Urinary bladder (tissue), 4 donors: ENCODE measurements around the gene CEP19. TPM values are rescaled to one million over a fixed set of nuclear protein-coding genes. Genes with fewer than 3 reads are reported as not detected.

Experiments used
- DNase-seq: peaks from one replicate; pipeline ENCODE4 v3.0.0-alpha.2; 2015; ENCODE audit errors: extremely low spot score
- H3K27ac ChIP-seq: one replicate; pipeline ENCODE4 v1.5.1; 2013; ENCODE audit warnings: low read depth, mild to moderate bottlenecking, moderate library complexity
- H3K36me3 ChIP-seq: one replicate; pipeline ENCODE4 v1.6.1; 2013; ENCODE audit warnings: mild to moderate bottlenecking, moderate library complexity; ENCODE audit not compliant: insufficient read depth
- H3K4me1 ChIP-seq: one replicate; pipeline ENCODE4 v1.6.1; 2013; ENCODE audit warnings: mild to moderate bottlenecking, moderate library complexity; ENCODE audit not compliant: insufficient read depth
- H3K4me3 ChIP-seq: one replicate; pipeline ENCODE4 v1.5.1; 2013; ENCODE audit warnings: low read depth, low read length
- WGBS: extraction: QIAGEN DNeasy Blood & Tissue Kit; methylation state at CpG from one replicate; pipeline ENCODE4 v1.1.7; 2013; 5-methylcytosine and 5-hydroxymethylcytosine counted together
- polyA plus RNA-seq: library from polyadenylated mRNA; stranded (reverse); fragments of 200-250 nt; gene quantifications from one replicate; pipeline ENCODE4 v1.2.3, GENCODE V29; 2013
- total RNA-seq: library from RNA; depleted of rRNA; stranded (reverse); fragments of >200 nt; gene quantifications from one replicate; pipeline ENCODE4 v1.2.3, GENCODE V29; 2014
- donor health status: healthy with polysubstance abuse.
- donor health status: healthy.

Gene CEP19
- total and polyA plus RNA-seq, 2 donors: 1.2 to 3.8 TPM

DNA sequence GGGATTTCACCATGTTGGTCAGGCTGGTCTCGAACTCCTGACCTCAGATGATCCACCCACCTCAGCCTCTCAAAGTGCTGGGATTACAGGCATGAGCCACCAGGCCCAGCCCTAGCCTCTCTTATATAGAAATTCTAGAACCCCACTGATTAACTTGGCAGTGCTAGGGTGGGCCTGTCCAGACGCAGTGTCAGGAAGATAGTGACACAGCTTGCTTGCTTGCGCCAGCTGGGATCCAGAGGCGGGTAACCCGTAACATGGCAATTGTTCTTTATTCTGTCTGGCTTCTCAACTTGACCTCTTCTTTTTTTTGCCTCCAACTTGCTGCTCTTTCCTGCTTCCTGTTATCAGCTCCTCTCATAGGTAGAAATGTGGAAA, 16.2 kb downstream of the CEP19 start:
- DNase-seq: no peak
- WGBS: 81% methylated on average over 5 of the region's 5 CpGs

DNA sequence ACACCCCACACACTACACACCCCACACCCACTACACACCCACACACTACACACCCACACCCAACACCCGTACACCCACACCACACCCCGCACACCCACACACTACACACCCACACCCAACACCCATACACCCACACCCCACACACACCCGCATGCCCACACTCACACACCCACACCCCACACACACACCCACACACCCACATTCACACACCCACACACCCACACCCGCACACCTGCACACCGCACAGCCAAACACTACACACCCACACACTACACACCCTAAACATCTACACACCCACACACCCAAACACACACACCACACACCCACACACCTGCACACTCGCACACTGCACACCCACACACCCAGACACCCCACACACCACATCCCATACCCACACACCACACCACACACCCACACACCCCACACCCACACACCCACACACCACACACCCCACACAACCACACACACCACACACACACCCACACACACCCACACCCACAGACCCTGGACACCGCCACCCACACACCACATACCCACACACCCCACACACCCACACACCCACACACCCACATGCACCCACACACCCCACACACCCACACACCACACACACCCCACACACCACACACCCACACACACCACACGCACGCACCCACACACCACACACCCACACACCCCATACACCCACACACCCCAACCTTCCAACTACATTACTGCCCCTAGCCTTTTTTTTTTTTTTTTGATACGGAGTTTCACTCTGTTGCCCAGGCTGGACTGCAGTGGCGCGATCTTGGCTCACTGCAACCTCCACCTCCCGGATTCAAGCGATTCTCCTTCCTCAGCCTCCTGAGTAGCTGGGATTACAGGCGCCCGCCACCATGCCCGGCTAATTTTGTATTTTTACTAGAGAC, 16.9 kb downstream of the CEP19 start:
- Histone ChIP-seq H3K36me3 (no peaks in the 10 kb centered on the region), H3K4me1 (no peaks in the 10 kb centered on the region), H3K4me3 (no peak overlapping the region), H3K27ac (no peak overlapping the region)
- 93% methylated on average over 17 of the region's 17 CpGs for WGBS
- no peak for DNase-seq

More for the DNA sequence above, 16.2 kb downstream of the CEP19 start:
- H3K36me3 ChIP-seq: no peaks in the 10 kb centered on the region
- no peaks in the 10 kb centered on the region for H3K4me1 ChIP-seq
- no peak overlapping the region for H3K4me3 ChIP-seq
- H3K27ac ChIP-seq: no peak overlapping the region

DNA sequence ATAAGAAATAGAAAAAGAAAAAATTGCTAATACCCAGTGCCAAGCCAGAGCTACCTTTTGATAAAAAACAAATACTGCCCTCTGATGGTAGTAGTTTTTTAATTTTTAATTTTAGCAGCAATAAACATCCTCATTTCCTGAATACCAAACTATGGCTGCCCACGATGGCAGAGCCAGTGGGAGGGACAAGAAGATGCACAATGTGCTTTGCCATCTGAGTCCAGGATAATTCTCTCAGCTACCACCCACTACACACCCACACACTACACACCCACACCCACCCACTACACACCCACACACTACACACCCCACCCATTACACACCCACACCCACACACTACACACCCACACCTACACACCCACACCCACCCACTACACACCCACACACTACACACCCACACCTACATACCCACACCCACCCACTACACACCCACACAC, 17.8 kb downstream of the CEP19 start:
- Histone ChIP-seq H3K4me3 (no peak overlapping the region), H3K36me3 (no peaks in the 10 kb centered on the region), H3K27ac (no peak overlapping the region), H3K4me1 (no peaks in the 10 kb centered on the region)
- WGBS: 0% methylated on average over 1 of the region's 1 CpG
- DNase-seq: no peak

DNA sequence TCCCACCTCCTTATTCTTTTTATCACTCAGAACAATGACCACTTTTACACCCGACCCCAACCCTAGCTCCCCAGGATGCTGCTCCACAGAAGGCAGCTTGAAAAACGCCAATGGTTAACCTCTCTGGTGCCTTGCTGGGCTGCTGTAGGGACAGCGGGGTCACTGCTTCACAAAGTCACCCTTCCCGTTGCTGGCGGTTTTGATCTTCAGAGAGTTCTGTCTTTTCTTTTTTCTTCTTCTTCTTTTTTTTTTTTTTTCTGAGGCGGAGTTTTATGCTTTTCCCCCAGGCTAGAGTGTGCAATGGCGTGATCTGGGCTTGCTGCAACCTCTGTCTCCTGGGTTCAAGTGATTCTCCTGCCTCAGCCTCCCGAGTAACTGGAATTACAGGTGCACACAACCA, 20.7 kb downstream of the CEP19 start:
- Histone ChIP-seq H3K4me3 (no peak overlapping the region), H3K36me3 (no peaks in the 10 kb centered on the region), H3K4me1 (no peaks in the 10 kb centered on the region), H3K27ac (no peak overlapping the region)
- WGBS: 75% methylated on average over 8 of the region's 8 CpGs
- DNase-seq: no peak

DNA sequence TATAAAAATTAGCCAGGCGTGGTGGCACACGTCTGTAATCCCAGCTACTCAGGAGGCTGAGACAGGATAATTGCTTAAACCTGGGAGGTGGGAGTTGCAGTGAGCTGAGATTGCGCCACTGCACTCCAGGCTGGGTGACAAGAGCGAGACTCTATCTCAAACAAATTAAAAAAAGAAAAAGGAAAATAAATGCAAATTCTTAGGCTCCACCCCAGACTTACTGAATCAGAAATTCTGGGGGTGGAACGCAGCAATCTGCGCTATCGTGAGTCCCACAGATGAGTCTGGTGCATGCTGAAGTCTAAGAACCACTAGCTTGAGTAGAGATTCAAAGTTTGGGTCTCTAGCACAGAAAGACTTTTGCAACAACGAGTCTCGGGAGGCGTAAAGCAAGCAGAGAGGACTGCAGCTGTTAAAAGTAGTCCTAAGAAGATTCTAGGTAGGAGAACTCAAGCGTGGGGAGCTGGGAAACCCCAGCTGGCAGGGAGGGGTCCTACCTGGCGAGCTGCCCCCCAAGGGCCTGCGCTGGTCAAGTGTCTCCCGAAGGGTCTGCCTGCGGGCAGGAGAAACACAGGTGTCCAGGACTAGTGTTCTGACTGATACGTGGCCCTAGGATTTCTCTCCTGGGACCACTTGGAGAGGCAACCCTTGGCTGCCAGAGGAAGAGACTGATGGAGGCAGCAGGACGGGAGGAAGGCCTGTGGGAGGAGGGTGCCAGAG, 21.9 kb downstream of the CEP19 start:
- Histone ChIP-seq H3K4me1 (no peaks in the 10 kb centered on the region), H3K4me3 (no peak overlapping the region), H3K27ac (no peak overlapping the region), H3K36me3 (no peaks in the 10 kb centered on the region)
- 89% methylated on average over 17 of the region's 17 CpGs for WGBS
- DNase-seq: no peak

DNA sequence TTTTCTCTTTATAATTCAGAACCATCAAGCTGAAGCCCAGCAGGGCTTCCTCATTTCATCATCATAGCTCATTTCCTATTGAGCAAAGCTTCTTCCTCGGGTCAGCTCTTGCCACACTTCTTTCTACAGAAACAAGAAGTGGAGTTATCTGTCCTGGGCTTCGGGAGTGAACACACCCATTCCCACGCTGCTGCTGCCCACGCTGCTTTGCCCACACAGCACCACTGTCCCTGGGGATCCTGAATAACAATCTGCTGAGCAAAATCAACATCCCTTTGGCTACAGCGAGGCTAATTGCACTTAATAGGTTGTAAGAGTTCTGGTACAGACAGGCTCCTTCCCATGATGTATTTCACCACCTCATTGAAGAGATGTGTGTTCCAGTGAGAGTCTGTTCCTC, 23.7 kb downstream of the CEP19 start:
- Histone ChIP-seq H3K27ac (no peak overlapping the region), H3K4me3 (no peak overlapping the region), H3K4me1 (no peaks in the 10 kb centered on the region), H3K36me3 (no peaks in the 10 kb centered on the region)
- DNase-seq: no peak
- WGBS: 44% methylated on average over 5 of the region's 5 CpGs

DNA sequence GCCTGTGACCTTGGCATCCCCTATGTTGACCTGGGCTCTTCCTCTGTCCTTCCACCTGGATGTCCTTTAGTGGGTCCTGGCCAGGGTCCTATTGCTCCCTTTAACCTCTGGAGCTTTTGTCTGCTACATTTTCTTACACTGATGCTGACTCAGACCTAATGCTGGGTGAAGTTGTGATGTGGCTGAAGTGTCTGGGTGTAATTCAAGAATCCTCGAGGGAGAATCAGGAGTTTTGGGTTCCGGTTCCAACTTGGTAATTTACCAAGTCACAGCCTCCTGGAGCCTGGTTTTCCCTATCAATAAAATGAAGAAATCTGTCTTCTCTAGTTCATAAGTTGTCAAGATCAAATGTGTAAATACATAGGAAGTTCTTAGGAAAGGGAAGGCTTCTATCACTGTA, 25.6 kb downstream of the CEP19 start:
- no peak for DNase-seq
- 70% methylated on average over 2 of the region's 2 CpGs for WGBS
- Histone ChIP-seq H3K27ac (no peak overlapping the region), H3K4me1 (no peaks in the 10 kb centered on the region), H3K4me3 (no peak overlapping the region), H3K36me3 (no peaks in the 10 kb centered on the region)

DNA sequence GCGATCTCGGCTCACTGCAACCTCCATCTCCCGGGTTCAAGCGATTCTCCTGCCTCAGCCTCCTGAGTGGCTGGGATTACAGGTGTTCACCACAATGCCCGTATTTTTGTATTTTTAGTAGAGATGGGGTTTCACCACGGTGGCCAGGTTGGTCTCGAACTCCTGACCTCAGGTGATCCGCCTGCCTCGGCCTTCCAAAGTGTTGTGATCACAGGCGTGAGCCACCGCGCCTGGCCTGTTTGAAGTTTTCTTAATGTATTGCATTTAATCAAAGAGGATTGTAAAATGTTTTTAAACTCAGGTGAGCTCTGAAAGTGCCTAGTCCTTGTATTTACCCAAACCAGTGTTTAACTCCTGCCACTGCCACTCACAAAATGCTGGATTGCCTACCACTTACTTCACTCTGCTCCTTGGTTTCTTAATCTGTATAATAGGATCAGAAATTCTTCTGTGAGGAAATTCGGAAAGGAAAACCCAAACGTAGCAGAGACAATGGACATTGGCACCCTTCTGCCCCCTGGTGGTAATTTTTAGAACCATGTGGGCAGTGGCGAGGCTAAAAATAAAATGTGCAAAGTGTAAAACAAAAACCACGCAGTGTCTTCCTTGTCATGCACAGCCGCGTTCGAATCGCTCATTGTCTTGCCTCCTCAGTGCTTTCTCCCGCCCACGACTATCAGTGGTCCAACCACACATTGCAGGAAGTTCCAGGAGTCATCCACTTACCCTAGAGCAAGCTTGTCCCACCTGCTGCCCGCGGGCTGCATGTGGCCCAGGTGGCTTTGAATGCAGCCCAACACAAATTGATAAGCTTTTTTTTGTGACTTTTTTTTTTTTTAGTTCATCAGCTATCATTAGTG, 27.3 kb downstream of the CEP19 start:
- Histone ChIP-seq H3K36me3 (no peaks in the 10 kb centered on the region), H3K27ac (no peak overlapping the region), H3K4me3 (no peak overlapping the region), H3K4me1 (no peaks in the 10 kb centered on the region)
- 41% methylated on average over 24 of the region's 24 CpGs for WGBS
- DNase-seq: no peak

DNA sequence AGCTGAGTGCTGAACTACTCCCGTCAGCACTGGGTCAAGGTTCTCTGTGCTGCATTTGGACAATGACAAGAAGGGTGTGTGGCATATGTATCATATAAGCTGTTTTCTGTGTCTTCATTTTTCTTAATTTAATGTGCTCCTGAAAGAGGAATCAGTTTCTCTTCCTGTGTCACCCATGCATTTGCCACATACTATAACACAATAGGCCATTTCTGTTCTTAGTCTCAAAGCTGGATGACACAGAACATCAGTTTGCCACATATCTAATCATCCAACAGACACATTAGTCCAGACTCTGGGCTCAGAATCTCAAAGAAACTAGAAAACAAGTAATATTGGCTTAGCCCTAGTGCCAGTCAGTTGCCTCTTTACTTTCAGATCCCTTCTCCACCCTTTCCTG, 34.1 kb downstream of the CEP19 start:
- Histone ChIP-seq H3K36me3 (no peaks in the 10 kb centered on the region), H3K27ac (no peak overlapping the region), H3K4me3 (no peak overlapping the region), H3K4me1 (no peaks in the 10 kb centered on the region)
- WGBS: 68% methylated on average over 1 of the region's 1 CpG
- no peak for DNase-seq

DNA sequence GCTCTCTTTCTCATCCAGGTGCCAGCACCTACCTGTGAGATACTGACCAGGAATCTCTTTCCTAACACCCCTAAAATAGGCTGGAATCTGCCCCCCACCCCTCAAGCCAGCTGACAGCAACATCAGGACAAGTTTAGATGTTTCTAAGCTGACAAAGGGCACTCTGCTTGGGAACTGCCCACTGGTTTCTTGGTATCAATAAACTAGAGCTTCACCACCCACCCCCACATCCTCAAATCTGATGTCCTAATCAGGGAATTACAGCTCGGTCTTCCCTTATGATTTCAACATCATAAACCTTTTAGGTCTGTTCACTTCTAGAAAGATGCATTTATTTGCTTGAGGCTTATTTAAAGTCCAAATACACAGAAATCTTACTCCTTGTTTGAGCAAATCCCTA, 34.7 kb downstream of the CEP19 start:
- Histone ChIP-seq H3K4me3 (no peak overlapping the region), H3K27ac (no peak overlapping the region), H3K4me1 (no peaks in the 10 kb centered on the region), H3K36me3 (no peaks in the 10 kb centered on the region)
- 56% methylated on average over 1 of the region's 1 CpG for WGBS
- DNase-seq: no peak

DNA sequence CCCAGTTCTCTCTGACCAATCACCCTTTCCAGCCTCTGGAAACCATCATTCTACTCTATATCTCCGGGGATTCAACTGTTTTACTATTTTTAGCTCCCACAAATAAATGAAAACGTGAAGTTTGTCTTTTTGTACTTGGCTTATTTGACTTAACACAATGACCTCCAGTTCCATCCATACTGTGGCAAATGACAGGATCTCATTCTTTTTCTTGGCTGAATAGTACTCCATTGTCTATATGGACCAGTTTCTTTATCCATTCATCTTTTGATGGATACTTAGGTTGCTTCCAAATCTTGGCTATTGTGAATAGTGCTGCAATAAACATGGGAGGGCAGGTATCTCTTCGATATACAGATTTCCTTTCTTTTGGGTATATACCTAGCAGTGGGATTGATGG, 38.4 kb downstream of the CEP19 start:
- no peak for DNase-seq
- 80% methylated on average over 3 of the region's 3 CpGs for WGBS
- no peaks in the 10 kb centered on the region for H3K36me3 ChIP-seq

DNA sequence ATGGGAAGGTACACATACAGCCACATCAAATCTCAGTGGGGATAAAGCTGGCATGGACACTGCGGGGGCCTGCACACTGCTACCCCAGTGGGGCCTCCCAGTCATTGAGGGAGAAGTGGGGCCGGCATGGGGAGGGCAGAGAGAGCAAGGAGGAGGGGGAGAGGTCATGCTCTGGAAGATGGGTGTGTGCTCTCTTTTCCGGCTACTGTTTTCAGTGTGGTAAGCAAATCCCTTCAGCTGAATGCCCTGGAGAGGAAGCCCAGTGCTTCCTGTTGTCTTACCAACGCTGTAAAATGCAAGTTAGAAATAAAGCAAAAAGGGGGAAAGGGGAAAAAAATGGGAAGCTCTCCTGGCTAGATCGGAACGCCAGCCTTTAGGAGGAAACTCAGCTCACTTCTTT, 41.7 kb downstream of the CEP19 start:
- 39% methylated on average over 6 of the region's 6 CpGs for WGBS
- Histone ChIP-seq H3K27ac (no peak overlapping the region), H3K4me1 (no peaks in the 10 kb centered on the region), H3K4me3 (no peak overlapping the region), H3K36me3 (no peaks in the 10 kb centered on the region)
- no peak for DNase-seq

More for the DNA sequence above, 38.4 kb downstream of the CEP19 start:
- no peaks in the 10 kb centered on the region for H3K4me1 ChIP-seq
- H3K27ac ChIP-seq: no peak overlapping the region
- H3K4me3 ChIP-seq: no peak overlapping the region

DNA sequence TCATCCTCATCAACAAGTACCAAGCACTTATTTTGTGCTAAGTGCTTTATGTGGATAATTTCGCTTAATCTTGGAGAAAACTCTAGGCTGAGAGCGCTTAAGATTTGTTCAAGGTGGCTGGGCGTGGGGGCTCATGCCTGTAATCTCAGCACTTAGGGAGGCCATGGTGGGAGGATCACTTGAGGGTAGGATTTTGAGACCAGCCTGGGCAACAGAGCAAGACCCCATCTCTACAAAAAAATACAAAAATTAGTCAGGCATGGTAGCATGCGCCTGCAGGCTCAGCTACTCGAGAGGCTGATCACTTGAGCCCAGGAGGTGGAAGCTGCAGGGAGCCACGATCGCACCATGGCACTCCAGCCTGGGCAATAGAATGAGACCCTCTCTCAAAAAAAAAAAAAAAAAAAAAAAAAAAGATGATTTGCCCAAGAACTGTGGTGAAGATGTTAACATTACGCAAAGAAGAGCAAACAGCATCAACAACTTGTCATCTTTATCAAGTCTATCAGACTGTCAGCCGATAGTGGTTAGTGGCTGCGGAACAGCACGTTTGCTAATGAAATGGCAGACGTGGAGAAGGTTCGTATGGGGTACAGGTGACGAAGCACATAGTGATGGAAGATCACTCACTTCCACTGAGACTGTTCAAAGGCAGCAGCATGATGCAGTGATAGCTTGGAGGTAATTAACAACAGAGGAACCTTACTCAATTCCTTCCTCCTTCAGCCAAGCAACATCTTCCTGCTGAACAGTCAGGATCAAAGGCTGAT, 44.8 kb downstream of the CEP19 start:
- no peak overlapping the region for H3K27ac ChIP-seq
- 87% methylated on average over 14 of the region's 14 CpGs for WGBS
- DNase-seq: no peak
- no peak overlapping the region for H3K4me3 ChIP-seq
- H3K36me3 ChIP-seq: no peaks in the 10 kb centered on the region
- no peaks in the 10 kb centered on the region for H3K4me1 ChIP-seq
